Immature natural killer cell (primary cell): Measurements from ENCODE around the gene MAML3. TPM values are rescaled to one million over a fixed set of nuclear protein-coding genes. Genes with fewer than 3 reads are reported as not detected.

Source experiments
- DNase-seq, 3 donors: peaks; one replicate each; pipeline ENCODE4 v3.0.0; 2022; ENCODE audit warnings: mixed read lengths in 1 of 3
- H3K27ac Mint-ChIP-seq, 6 donors: one replicate each; pipeline ENCODE4 v1.8.0; 2020; ENCODE audit warnings: mixed read lengths in 6 of 6, mild to moderate bottlenecking in 5 of 6, inconsistent platforms in 4 of 6, moderate library complexity in 3 of 6
- H3K27me3 Mint-ChIP-seq, 3 donors: one replicate each; pipeline ENCODE4 v1.8.0; 2020 to 2021; ENCODE audit warnings: low read depth in 3 of 3, mild to moderate bottlenecking in 3 of 3, mixed read lengths in 3 of 3, moderate library complexity in 3 of 3, inconsistent platforms in 1 of 3
- H3K36me3 Mint-ChIP-seq, 3 donors: one replicate each; pipeline ENCODE4 v1.8.0; 2020; ENCODE audit warnings: mixed read lengths in 3 of 3, inconsistent platforms in 2 of 3, mild to moderate bottlenecking in 2 of 3
- H3K4me1 Mint-ChIP-seq, 2 donors: one replicate each; pipeline ENCODE4 v1.8.0; 2020; ENCODE audit warnings: inconsistent platforms in 2 of 2, mild to moderate bottlenecking in 2 of 2, mixed read lengths in 2 of 2, moderate library complexity in 1 of 2
- H3K4me3 Mint-ChIP-seq, 5 donors: one replicate each; pipeline ENCODE4 v1.8.0; 2020; ENCODE audit warnings: mild to moderate bottlenecking in 5 of 5, mixed read lengths in 5 of 5, inconsistent platforms in 3 of 5, moderate library complexity in 3 of 5
- H3K9me3 Mint-ChIP-seq, 6 donors: one replicate each; pipeline ENCODE4 v1.8.0; 2020; ENCODE audit warnings: mild to moderate bottlenecking in 6 of 6, mixed read lengths in 6 of 6, inconsistent platforms in 4 of 6, moderate library complexity in 3 of 6
- polyA plus RNA-seq, 3 donors: library from polyadenylated mRNA; unstranded; fragments of 300-500 nt; fragmentation: Illumina TruSeq; gene quantifications; one replicate each; pipeline ENCODE4 v1.2.3, GENCODE V29; 2021

MAML3 gene
- polyA plus RNA-seq, 3 donors from 2014 or later: 0.41 to 1.2 TPM; not detected in 1

DNA sequence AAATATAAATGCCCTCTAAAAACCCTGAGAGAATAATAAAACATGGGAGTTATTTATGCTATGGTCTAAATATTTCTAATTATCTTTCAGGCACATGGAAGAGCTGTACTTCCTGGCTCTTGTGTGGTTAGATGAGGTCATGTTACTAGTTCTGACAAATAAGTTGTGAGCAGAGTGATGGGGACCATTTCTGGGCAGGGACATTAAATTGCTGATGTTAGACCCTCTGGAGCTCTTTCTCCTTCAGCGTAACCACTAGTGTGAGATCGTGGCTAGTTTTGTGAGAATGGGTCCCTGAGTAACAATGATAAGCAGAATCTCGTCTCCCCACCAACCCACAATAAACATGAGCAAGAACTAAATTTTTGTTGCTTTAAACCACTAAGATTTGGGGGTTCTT, 108.0 kb downstream of the MAML3 start:
- no peaks in the 10 kb centered on the region for H3K36me3 Mint-ChIP-seq
- peaks cover 16 to 25% of the 10 kb centered on the region in 2 donors for H3K4me1 Mint-ChIP-seq
- peaks cover 0 to 2% (median 0%) of the 10 kb centered on the region in 6 donors for H3K9me3 Mint-ChIP-seq
- no peak for DNase-seq
- H3K27ac Mint-ChIP-seq: no peak overlapping the region
- H3K4me3 Mint-ChIP-seq: no peak overlapping the region
- H3K27me3 Mint-ChIP-seq: peaks cover 5 to 16% (median 8%) of the 10 kb centered on the region in 3 donors

DNA sequence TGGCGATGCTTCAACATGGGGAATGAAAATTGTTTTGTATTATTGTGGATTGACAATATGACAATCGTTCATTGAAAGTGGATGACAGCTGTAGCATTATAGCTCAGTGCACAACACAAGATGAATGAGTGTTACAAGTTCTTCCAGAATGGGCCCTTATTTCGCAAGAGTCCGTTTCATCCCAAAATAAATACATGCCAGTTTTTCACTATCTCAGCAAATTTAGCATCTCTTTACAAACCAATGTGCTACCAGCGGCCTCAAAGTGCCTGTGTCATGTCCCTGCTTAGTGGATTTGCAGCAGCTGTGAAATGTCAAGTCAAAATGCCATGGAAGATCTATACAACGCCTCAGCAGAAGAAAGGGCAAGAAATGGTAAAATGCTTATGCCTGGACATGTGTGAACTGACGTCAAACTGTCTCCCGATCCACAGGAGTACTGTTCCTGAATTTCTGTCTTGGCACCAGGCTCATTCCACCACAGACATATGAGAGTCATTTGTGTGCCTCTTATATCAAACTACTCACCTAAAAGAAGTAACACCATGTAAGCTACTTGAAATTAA, 109.6 kb downstream of the MAML3 start:
- Mint-ChIP-seq H3K9me3 (peaks cover 0 to 3% (median 0%) of the 10 kb centered on the region in 6 donors), H3K4me1 (peaks cover 10 to 11% of the 10 kb centered on the region in 2 donors), H3K27me3 (peaks cover 5 to 11% (median 6%) of the 10 kb centered on the region in 3 donors), H3K27ac (peak overlapping the region in 1 of 6 donors; percentile 51), H3K36me3 (no peaks in the 10 kb centered on the region), H3K4me3 (no peak overlapping the region)
- no peak for DNase-seq

DNA sequence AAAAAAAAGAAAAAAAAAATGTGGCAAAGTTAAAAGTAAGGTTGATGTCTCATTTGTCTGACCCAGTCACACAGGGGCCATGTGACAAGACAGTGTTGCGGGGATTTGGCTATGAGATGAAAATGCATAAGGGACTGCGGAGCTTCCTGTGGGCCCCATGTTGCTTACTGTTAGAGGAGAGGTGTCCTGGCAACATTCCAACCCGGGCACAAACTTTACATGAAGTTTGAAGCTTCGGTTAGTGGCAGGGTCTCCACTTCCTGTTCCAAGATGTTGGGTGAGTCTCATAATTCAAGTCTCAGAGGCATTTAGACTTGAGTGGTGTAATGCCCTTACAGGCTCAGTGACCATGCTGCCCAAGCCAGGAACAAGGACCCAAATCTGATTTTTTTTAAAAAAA, 111.3 kb downstream of the MAML3 start:
- Mint-ChIP-seq H3K27me3 (peaks cover 2 to 5% (median 3%) of the 10 kb centered on the region in 3 donors), H3K9me3 (peaks cover 0 to 3% (median 0%) of the 10 kb centered on the region in 6 donors), H3K27ac (no peak overlapping the region), H3K36me3 (no peaks in the 10 kb centered on the region), H3K4me1 (no peaks in the 10 kb centered on the region), H3K4me3 (no peak overlapping the region)
- DNase-seq: no peak

GRCh38 chr4:140038031-140038533, 115.9 kb downstream of the MAML3 start:
- no peaks in the 10 kb centered on the region for H3K36me3 Mint-ChIP-seq
- peaks cover 0 to 4% (median 2%) of the 10 kb centered on the region in 3 donors for H3K27me3 Mint-ChIP-seq
- no peak for DNase-seq
- H3K9me3 Mint-ChIP-seq: peaks cover 0 to 1% (median 0%) of the 10 kb centered on the region in 6 donors
- H3K4me1 Mint-ChIP-seq: no peaks in the 10 kb centered on the region
- no peak overlapping the region for H3K27ac Mint-ChIP-seq
- no peak overlapping the region for H3K4me3 Mint-ChIP-seq

DNA sequence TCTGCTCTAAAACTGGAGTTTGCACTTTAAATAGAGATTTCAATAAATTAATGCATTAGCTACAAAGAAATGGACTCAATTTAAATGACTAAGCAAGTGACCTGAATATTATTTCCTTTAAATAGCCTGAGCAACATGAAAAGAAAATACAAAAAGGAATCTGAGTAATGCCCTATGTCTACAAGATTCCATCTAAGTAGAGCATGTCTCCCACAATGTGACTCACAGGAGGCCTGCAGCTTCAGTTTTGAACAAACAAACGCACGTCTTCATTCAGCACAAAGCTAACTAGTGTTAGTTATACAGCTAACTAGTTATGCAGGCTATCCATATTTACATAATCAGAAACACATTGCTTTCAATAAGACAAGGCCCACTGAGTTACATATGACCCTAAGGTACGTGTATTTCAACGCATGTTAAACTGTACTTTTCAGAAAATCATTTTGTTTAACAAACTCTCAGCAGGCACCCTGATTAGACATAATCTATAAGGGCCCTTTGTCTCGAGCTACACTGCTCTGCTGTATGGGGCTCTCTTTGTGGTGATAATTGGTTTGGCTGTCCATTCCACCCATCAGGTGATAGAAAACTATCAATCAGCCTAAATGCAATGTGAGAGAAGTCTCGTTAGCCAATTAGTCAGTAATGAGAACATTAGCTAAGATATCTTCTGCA, 116.5 kb downstream of the MAML3 start:
- Mint-ChIP-seq H3K27me3 (peaks cover 0 to 4% (median 2%) of the 10 kb centered on the region in 3 donors), H3K27ac (no peak overlapping the region), H3K4me1 (no peaks in the 10 kb centered on the region), H3K9me3 (peaks cover 0 to 1% (median 0%) of the 10 kb centered on the region in 6 donors), H3K36me3 (no peaks in the 10 kb centered on the region), H3K4me3 (no peak overlapping the region)
- DNase-seq: no peak

- DNase-seq: no peak
- H3K9me3 Mint-ChIP-seq: peaks cover 0 to 2% (median 0%) of the 10 kb centered on the region in 6 donors
- H3K4me1 Mint-ChIP-seq: no peaks in the 10 kb centered on the region
- H3K27ac Mint-ChIP-seq: no peak overlapping the region
- no peaks in the 10 kb centered on the region for H3K36me3 Mint-ChIP-seq
- peaks cover 0 to 9% (median 6%) of the 10 kb centered on the region in 3 donors for H3K27me3 Mint-ChIP-seq
- no peak overlapping the region for H3K4me3 Mint-ChIP-seq
Observed at GRCh38 chr4:140031706-140032105, 122.3 kb downstream of the MAML3 start.

GRCh38 chr4:140031061-140031460, 122.9 kb downstream of the MAML3 start:
- Mint-ChIP-seq H3K27me3 (peaks cover 0 to 8% (median 8%) of the 10 kb centered on the region in 3 donors), H3K27ac (no peak overlapping the region), H3K4me1 (no peaks in the 10 kb centered on the region), H3K4me3 (no peak overlapping the region), H3K36me3 (no peaks in the 10 kb centered on the region), H3K9me3 (peaks cover 0 to 2% (median 0%) of the 10 kb centered on the region in 6 donors)
- DNase-seq: no peak

GRCh38 chr4:140028676-140029517, 125.1 kb downstream of the MAML3 start:
- Mint-ChIP-seq H3K27me3 (peaks cover 0 to 8% (median 7%) of the 10 kb centered on the region in 3 donors), H3K27ac (no peak overlapping the region)

DNA sequence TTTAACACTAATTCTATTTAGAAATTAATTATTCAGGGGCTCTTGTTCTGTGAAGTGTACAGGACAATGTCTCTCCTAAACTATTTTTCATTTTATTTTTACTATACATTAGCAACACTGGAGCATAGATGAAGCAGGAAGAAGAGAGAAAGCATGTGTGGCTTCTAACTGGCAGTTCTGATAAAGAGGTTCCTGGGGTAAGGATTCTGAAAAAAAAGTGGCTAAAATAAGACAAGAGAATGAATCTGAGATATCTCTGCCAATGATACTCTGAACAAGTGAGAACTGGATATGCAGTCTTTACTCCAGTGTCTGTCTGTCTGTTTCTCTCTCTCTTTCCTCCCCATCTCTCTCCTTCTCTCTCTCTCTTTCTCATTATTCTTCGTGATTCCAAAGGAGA, 125.9 kb downstream of the MAML3 start:
- no peak for DNase-seq
- H3K9me3 Mint-ChIP-seq: peaks cover 0 to 2% (median 0%) of the 10 kb centered on the region in 6 donors
- no peaks in the 10 kb centered on the region for H3K4me1 Mint-ChIP-seq
- no peaks in the 10 kb centered on the region for H3K36me3 Mint-ChIP-seq
- H3K27me3 Mint-ChIP-seq: peaks cover 1 to 8% (median 5%) of the 10 kb centered on the region in 3 donors
- no peak overlapping the region for H3K27ac Mint-ChIP-seq
- no peak overlapping the region for H3K4me3 Mint-ChIP-seq

More at GRCh38 chr4:140028676-140029517, 125.1 kb downstream of the MAML3 start:
- peaks cover 0 to 2% (median 0%) of the 10 kb centered on the region in 6 donors for H3K9me3 Mint-ChIP-seq
- no peaks in the 10 kb centered on the region for H3K4me1 Mint-ChIP-seq
- H3K4me3 Mint-ChIP-seq: no peak overlapping the region
- no peaks in the 10 kb centered on the region for H3K36me3 Mint-ChIP-seq
- DNase-seq: no peak

GRCh38 chr4:140027101-140027500, 126.9 kb downstream of the MAML3 start:
- H3K36me3 Mint-ChIP-seq: no peaks in the 10 kb centered on the region
- no peak overlapping the region for H3K27ac Mint-ChIP-seq
- DNase-seq: no peak
- no peak overlapping the region for H3K4me3 Mint-ChIP-seq
- peaks cover 0 to 2% (median 0%) of the 10 kb centered on the region in 6 donors for H3K9me3 Mint-ChIP-seq
- H3K27me3 Mint-ChIP-seq: peaks cover 3 to 8% (median 5%) of the 10 kb centered on the region in 3 donors
- H3K4me1 Mint-ChIP-seq: no peaks in the 10 kb centered on the region

DNA sequence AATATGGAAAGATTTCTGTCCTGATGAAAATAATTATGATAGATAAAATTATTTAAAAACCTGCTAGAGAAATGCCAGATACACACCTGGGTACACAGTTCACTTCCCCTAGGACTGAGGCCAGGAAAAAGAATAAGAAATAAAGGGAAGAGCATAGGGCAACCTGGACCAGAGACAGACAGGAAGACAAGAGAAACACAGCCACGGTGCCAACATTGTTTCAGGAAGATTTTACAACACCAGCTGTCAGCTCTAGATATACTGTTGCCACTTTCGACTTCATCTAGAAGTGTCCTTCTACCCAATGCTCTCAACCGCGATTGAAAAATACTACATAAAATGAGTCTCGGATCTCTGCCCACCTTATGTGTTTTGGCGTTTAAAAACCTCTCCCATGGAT, 128.5 kb downstream of the MAML3 start:
- Mint-ChIP-seq H3K4me3 (no peak overlapping the region), H3K4me1 (no peaks in the 10 kb centered on the region), H3K36me3 (no peaks in the 10 kb centered on the region), H3K27me3 (peaks cover under 1 to 8% (median 5%) of the 10 kb centered on the region in 3 donors), H3K27ac (no peak overlapping the region), H3K9me3 (peaks cover 0 to 2% (median 0%) of the 10 kb centered on the region in 6 donors)
- no peak for DNase-seq

GRCh38 chr4:140020457-140021361, 133.3 kb downstream of the MAML3 start:
- Mint-ChIP-seq H3K27me3 (peaks cover 0 to 5% (median 0%) of the 10 kb centered on the region in 3 donors), H3K9me3 (no peaks in the 10 kb centered on the region), H3K4me1 (no peaks in the 10 kb centered on the region), H3K4me3 (no peak overlapping the region), H3K27ac (no peak overlapping the region), H3K36me3 (no peaks in the 10 kb centered on the region)
- no peak for DNase-seq
